GM12878 (cell line): ENCODE results near the gene CPT1C. TPM values are rescaled to one million over a fixed set of nuclear protein-coding genes. Genes with fewer than 3 reads are reported as not detected.
A peak's percentile ranks its signal among the peaks of the same experiment; 100 is the strongest.

Experiments used
- ASH2L ChIP-seq: fragments of 300-600, 200-600 bp; sonication (generic); IDR thresholded peaks from 2 replicates; pipeline ENCODE4 v1.6.1; 2017; ENCODE audit warnings: low read depth, mild to moderate bottlenecking, borderline replicate concordance
- CBX5 ChIP-seq: sonication (generic); IDR thresholded peaks from 2 replicates; pipeline ENCODE4 v1.6.1; 2016; ENCODE audit warnings: low read depth, moderate library complexity, mild to moderate bottlenecking, inconsistent platforms
- CREM ChIP-seq: IDR thresholded peaks from 2 replicates; pipeline ENCODE4 v1.6.1; 2014; ENCODE audit warnings: antibody characterized with exemption, low read depth
- ESRRA ChIP-seq: IDR thresholded peaks from 2 replicates; pipeline ENCODE4 v1.6.1; 2012; ENCODE audit warnings: mild to moderate bottlenecking, low read length, improper control_type of control experiment
- FOXK2 ChIP-seq: fragments of 450-650 bp; IDR thresholded peaks from 2 replicates; pipeline ENCODE4 v1.6.1; 2017; ENCODE audit warnings: mild to moderate bottlenecking, moderate library complexity
- HDAC2 ChIP-seq: fragments of 200-600 bp; sonication (generic); IDR thresholded peaks from 2 replicates; pipeline ENCODE4 v1.6.1; 2017
- HDGF ChIP-seq: fragments of 450-650 bp; IDR thresholded peaks from 2 replicates; pipeline ENCODE4 v1.6.1; 2016; ENCODE audit warnings: antibody characterized with exemption
- IKZF1 ChIP-seq: fragments of 450-650 bp; conservative IDR thresholded peaks from 2 replicates; pipeline ENCODE4 v1.6.1; 2017; ENCODE audit warnings: antibody characterized with exemption, mild to moderate bottlenecking
- KAT2A ChIP-seq: conservative IDR thresholded peaks from 2 replicates; pipeline ENCODE4 v1.6.1; 2011; ENCODE audit warnings: low read depth, low read length; ENCODE audit not compliant: control insufficient read depth
- MEF2B ChIP-seq: fragments of 450-650 bp; IDR thresholded peaks from 2 replicates; pipeline ENCODE4 v1.6.1; 2018; ENCODE audit warnings: mild to moderate bottlenecking, moderate library complexity; ENCODE audit not compliant: partially characterized antibody, poor library complexity, severe bottlenecking
- NFXL1 ChIP-seq: fragments of 450-650 bp; IDR thresholded peaks from 2 replicates; pipeline ENCODE4 v1.6.1; 2017; ENCODE audit warnings: antibody characterized with exemption, mild to moderate bottlenecking, borderline replicate concordance
- NRF1 ChIP-seq: conservative IDR thresholded peaks from 2 replicates; pipeline ENCODE4 v1.6.1; 2011; ENCODE audit warnings: mild to moderate bottlenecking, low read depth, low read length, improper control_type of control experiment
- PBX3 ChIP-seq: IDR thresholded peaks from 2 replicates; pipeline ENCODE4 v1.6.1; 2011; ENCODE audit warnings: mild to moderate bottlenecking, low read depth, low read length, moderate library complexity; ENCODE audit not compliant: insufficient replicate concordance
- RBBP5 ChIP-seq: fragments of 200-600 bp; sonication (generic); conservative IDR thresholded peaks from 2 replicates; pipeline ENCODE4 v1.6.1; 2016
- RFX5 ChIP-seq: IDR thresholded peaks from 2 replicates; pipeline ENCODE4 v1.6.1; 2011; ENCODE audit warnings: low read depth, low read length, improper control_type of control experiment
- SIX5 ChIP-seq: IDR thresholded peaks from 2 replicates; pipeline ENCODE4 v1.6.1; 2011; ENCODE audit warnings: mild to moderate bottlenecking, low read depth, low read length, moderate library complexity; ENCODE audit not compliant: severe bottlenecking
- SMARCA5 ChIP-seq: fragments of 450-650 bp; IDR thresholded peaks from 2 replicates; pipeline ENCODE4 v1.6.1; 2017; ENCODE audit warnings: mild to moderate bottlenecking
- SMC3 ChIP-seq: IDR thresholded peaks from 2 replicates; pipeline ENCODE4 v1.6.1; 2011; ENCODE audit warnings: low read length, improper control_type of control experiment, borderline replicate concordance
- SREBF1 ChIP-seq: IDR thresholded peaks from 2 replicates; pipeline ENCODE4 v1.6.1; 2012; ENCODE audit warnings: mild to moderate bottlenecking, low read length
- USF1 ChIP-seq: IDR thresholded peaks from 2 replicates; pipeline ENCODE4 v1.6.1; 2011; ENCODE audit warnings: borderline replicate concordance, low read depth, mild to moderate bottlenecking, moderate library complexity, mixed read lengths, low read length; ENCODE audit not compliant: insufficient read depth; ENCODE audit errors: extremely low read length
- polyA plus RNA-seq, 11 experiments: library from polyadenylated mRNA; depleted of rRNA in 4 of 11; unstranded in 6 of 11; stranded (reverse) in 5 of 11; fragments of >200 nt; fragmentation: Nextera tagmentation in 4 of 11; fragmentation: Illumina TruSeq in 1 of 11; extraction: Ambion mirVana in 4 of 11; extraction: Trizol in 1 of 11; gene quantifications; 1 replicate in 1 of 11; 2 replicates in 10 of 11; pipeline versions ENCODE4 v1.2.1 to v1.2.3, GENCODE V29; 2011 to 2016; ENCODE audit warnings: inconsistent platforms in 2 of 11, missing spikeins in 2 of 11, low read depth in 1 of 11
- total RNA-seq, 4 experiments: library from RNA; depleted of rRNA in 3 of 4; stranded (reverse); fragments of >200 nt in 3 of 4; fragmentation: Illumina TruSeq in 1 of 4; extraction: Trizol in 1 of 4; gene quantifications; 2 replicates each; pipeline versions ENCODE4 v1.2.1 to v1.2.3, GENCODE V29; 2013 to 2021
- TF ChIP-seq, protein P1 (sequence below): fragments of 450-650 bp; IDR thresholded peaks from 2 replicates; pipeline ENCODE4 v1.6.1; 2017; ENCODE audit warnings: mild to moderate bottlenecking, moderate library complexity
- TF ChIP-seq, protein P2 (sequence below): IDR thresholded peaks from 2 replicates; pipeline ENCODE4 v1.6.1; 2012; ENCODE audit warnings: low read depth, low read length, improper control_type of control experiment

Gene CPT1C
- total and polyA plus RNA-seq, 10 of the 15 experiments (the other 5 are each of a cell fraction or from before 2014, with no cell fraction given): 0.04 to 0.56 (median 0.21) TPM; not detected in 3

DNA sequence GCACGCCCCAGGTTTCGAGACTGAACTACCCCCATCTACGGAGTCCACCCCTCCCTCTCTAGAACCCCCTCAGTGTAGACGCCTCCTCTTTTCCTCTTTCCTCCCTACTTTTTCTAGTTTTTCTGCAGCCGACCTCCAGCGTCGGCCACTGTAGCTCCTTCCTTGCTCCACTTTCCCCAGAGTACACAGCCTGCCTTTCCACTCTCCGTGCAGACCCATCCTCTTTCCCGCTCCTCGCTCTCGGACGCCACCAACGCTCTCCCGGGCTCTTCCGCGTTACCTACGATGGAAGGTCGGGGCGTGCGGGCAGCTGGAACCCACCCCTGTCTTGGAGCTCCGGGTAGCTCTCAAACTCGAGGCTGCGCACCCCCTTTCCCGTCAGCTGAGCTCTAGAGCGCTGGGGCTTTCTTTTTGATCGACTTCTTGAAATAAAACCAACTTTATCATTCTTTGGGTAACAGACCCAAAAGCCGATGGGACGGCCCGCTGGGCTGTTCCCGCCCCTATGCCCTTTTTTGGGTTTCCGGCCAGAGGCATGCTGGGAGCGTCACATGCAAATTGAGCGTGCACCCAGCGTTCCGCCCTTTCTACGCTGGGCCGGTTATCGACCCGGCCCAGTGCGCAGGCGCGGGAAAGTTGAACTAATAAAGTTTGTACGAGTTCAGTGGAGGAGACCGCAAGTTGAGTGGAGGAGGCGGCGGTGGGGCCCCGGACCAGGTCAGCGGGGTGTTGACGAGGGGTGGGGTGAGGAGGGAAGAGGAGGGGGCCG lies 25.4 kb upstream of the CPT1C start, which contains the start of the genes BCL2L12 and IRF3 (continued):
- TF ChIP-seq SMC3 (no peak), NRF1 (peak; percentile 93), ASH2L (no peak), FOXK2 (peak; percentile 6; the same call in 1 of the 2 replicates), HDGF (no peak), IKZF1 (0 out of 2 replicates have a peak, but pooled peaks have one; percentile 16), SMARCA5 (no peak), RBBP5 (no peak), PBX3 (no peak), RFX5 (no peak), SREBF1 (no peak), CREM (no peak), ESRRA (no peak), HDAC2 (no peak), SIX5 (peak; percentile 29), NFXL1 (no peak), KAT2A (no peak), CBX5 (no peak), MEF2B (no peak), USF1 (no peak)
- TF ChIP-seq, protein P1, sequence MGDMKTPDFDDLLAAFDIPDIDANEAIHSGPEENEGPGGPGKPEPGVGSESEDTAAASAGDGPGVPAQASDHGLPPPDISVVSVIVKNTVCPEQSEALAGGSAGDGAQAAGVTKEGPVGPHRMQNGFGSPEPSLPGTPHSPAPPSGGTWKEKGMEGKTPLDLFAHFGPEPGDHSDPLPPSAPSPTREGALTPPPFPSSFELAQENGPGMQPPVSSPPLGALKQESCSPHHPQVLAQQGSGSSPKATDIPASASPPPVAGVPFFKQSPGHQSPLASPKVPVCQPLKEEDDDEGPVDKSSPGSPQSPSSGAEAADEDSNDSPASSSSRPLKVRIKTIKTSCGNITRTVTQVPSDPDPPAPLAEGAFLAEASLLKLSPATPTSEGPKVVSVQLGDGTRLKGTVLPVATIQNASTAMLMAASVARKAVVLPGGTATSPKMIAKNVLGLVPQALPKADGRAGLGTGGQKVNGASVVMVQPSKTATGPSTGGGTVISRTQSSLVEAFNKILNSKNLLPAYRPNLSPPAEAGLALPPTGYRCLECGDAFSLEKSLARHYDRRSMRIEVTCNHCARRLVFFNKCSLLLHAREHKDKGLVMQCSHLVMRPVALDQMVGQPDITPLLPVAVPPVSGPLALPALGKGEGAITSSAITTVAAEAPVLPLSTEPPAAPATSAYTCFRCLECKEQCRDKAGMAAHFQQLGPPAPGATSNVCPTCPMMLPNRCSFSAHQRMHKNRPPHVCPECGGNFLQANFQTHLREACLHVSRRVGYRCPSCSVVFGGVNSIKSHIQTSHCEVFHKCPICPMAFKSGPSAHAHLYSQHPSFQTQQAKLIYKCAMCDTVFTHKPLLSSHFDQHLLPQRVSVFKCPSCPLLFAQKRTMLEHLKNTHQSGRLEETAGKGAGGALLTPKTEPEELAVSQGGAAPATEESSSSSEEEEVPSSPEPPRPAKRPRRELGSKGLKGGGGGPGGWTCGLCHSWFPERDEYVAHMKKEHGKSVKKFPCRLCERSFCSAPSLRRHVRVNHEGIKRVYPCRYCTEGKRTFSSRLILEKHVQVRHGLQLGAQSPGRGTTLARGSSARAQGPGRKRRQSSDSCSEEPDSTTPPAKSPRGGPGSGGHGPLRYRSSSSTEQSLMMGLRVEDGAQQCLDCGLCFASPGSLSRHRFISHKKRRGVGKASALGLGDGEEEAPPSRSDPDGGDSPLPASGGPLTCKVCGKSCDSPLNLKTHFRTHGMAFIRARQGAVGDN: no peak
- TF ChIP-seq, protein P2, sequence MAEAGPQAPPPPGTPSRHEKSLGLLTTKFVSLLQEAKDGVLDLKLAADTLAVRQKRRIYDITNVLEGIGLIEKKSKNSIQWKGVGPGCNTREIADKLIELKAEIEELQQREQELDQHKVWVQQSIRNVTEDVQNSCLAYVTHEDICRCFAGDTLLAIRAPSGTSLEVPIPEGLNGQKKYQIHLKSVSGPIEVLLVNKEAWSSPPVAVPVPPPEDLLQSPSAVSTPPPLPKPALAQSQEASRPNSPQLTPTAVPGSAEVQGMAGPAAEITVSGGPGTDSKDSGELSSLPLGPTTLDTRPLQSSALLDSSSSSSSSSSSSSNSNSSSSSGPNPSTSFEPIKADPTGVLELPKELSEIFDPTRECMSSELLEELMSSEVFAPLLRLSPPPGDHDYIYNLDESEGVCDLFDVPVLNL: peak; percentile 91
